ENCODE results near the gene TCF3.
A peak's percentile ranks its signal among the peaks of the same experiment; 100 is the strongest.

TCF3 gene

GRCh38 chr19:1609680-1610474, 42.5 kb downstream of the TCF3 start:
- H3K4me3 ChIP-seq (ENCODE audit: low read depth, low read length): no peak overlapping the region
- POLR2A ChIA-PET: no interaction called here
- CTCF ChIA-PET: no interaction called here

GRCh38 chr19:1609103-1609396, 43.4 kb downstream of the TCF3 start:
- CTCF ChIA-PET: interaction anchor here (1.9 kb wide), 1 partner anchor 63 kb away, joined by 11 read pairs; no protein-coding TSS in a partner anchor
- H3K4me3 ChIP-seq (ENCODE audit: low read depth, low read length): no peak overlapping the region
- no peak for TF ChIP-seq CTCF (IDR thresholded peaks at IDR 0.05; ENCODE audit: insufficient read depth, low read length, missing control alignments)
- no peak for DNase-seq (ENCODE audit: low read depth, low spot score)
- POLR2A ChIA-PET: no interaction called here

More at GRCh38 chr19:1609680-1610474, 42.5 kb downstream of the TCF3 start:
- no peak for DNase-seq (ENCODE audit: low read depth, low spot score)
- TF ChIP-seq CTCF (IDR thresholded peaks at IDR 0.05; ENCODE audit: insufficient read depth, low read length, missing control alignments): no peak

GRCh38 chr19:1608359-1609102, 43.9 kb downstream of the TCF3 start:
- no peak for TF ChIP-seq CTCF (IDR thresholded peaks at IDR 0.05; ENCODE audit: insufficient read depth, low read length, missing control alignments)
- no peak overlapping the region for H3K4me3 ChIP-seq (ENCODE audit: low read depth, low read length)
- CTCF ChIA-PET: interaction anchor here (1.1 to 1.9 kb wide), 3 partner anchors 19 to 64 kb away, joined by 3 to 11 read pairs (median 4); no protein-coding TSS in a partner anchor
- POLR2A ChIA-PET: no interaction called here
- no peak for DNase-seq (ENCODE audit: low read depth, low spot score)

GRCh38 chr19:1606138-1606651, 46.2 kb downstream of the TCF3 start:
- CTCF ChIA-PET: interaction anchor here (0.7 to 3.5 kb wide), 14 partner anchors 12 to 223 kb away, joined by 3 to 20 read pairs (median 4); partner anchors contain the start of gene MBD3
- POLR2A ChIA-PET: interaction anchor here (0.9 to 1.8 kb wide), 5 partner anchors 10 to 66 kb away, joined by 3 to 11 read pairs (median 8); partner anchors contain the start of genes MBD3 and TCF3
- no peak for TF ChIP-seq CTCF (IDR thresholded peaks at IDR 0.05; ENCODE audit: insufficient read depth, low read length, missing control alignments)
- no peak for DNase-seq (ENCODE audit: low read depth, low spot score)
- H3K4me3 ChIP-seq (ENCODE audit: low read depth, low read length): peak overlapping the region; percentile 73

- H3K4me3 ChIP-seq (ENCODE audit: low read depth, low read length): peak within 1 kb of the TSS; percentile 94
- POLR2A ChIA-PET: interaction anchor here (0.8 to 1.8 kb wide), 6 partner anchors 11 to 67 kb away, joined by 3 to 11 read pairs (median 6); partner anchors contain the start of genes MBD3 and TCF3
- TF ChIP-seq CTCF (IDR thresholded peaks at IDR 0.05; ENCODE audit: insufficient read depth, low read length, missing control alignments): peak; percentile 69
- CTCF ChIA-PET: interaction anchor here (0.7 to 3.5 kb wide), 15 partner anchors 12 to 224 kb away, joined by 3 to 20 read pairs (median 5); partner anchors contain the start of gene MBD3
- DNase-seq (ENCODE audit: low read depth, low spot score): peak; percentile 85
These were observed 46.9 kb downstream of the TCF3 start, which contains the start of gene UQCR11 for GRCh38 chr19:1605236-1606137. Gene UQCR11, minus strand, starts transcription at chr19:1605462. Its CDS starts 53 bp downstream, at chr19:1605409.
